ENCODE data around the gene CDH13.

Gene CDH13

GRCh38 chr16:83633286-83633685 lies 1006.5 kb downstream of the CDH13 start:
- no peak for TF ChIP-seq PATZ1 (CRISPR knock-in tag; IDR thresholded peaks at IDR 0.05; ENCODE audit: borderline replicate concordance)
- TF ChIP-seq PPARA (CRISPR knock-in tag; IDR thresholded peaks at IDR 0.05; ENCODE audit: borderline replicate concordance): no peak
- TF ChIP-seq ZNF8 (CRISPR knock-in tag; IDR thresholded peaks at IDR 0.05): no peak
- TF ChIP-seq ZC3H10 (CRISPR knock-in tag; IDR thresholded peaks at IDR 0.05): no peak
- TF ChIP-seq ZNF565 (CRISPR knock-in tag; conservative IDR thresholded peaks at IDR 0.05; ENCODE audit: low read depth): no peak
- TF ChIP-seq CREB5 (CRISPR knock-in tag; IDR thresholded peaks at IDR 0.05; ENCODE audit: low read depth): no peak
- no peak for TF ChIP-seq ISL1 (CRISPR knock-in tag; IDR thresholded peaks at IDR 0.05)
- no peak for TF ChIP-seq CSDC2 (CRISPR knock-in tag; IDR thresholded peaks at IDR 0.05)
- no peak for TF ChIP-seq ZFP30 (CRISPR knock-in tag; IDR thresholded peaks at IDR 0.05)
- TF ChIP-seq SNAI2 (CRISPR knock-in tag; IDR thresholded peaks at IDR 0.05): no peak
- no peak for ATAC-seq

- TF ChIP-seq ZNF70 (CRISPR knock-in tag; IDR thresholded peaks at IDR 0.05) (no peak), PATZ1 (CRISPR knock-in tag; IDR thresholded peaks at IDR 0.05; ENCODE audit: borderline replicate concordance) (no peak), ARNTL (CRISPR knock-in tag; IDR thresholded peaks at IDR 0.05; ENCODE audit: borderline replicate concordance, low read depth) (no peak), ZFP3 (CRISPR knock-in tag; IDR thresholded peaks at IDR 0.05) (no peak), ZC3H10 (CRISPR knock-in tag; IDR thresholded peaks at IDR 0.05) (no peak), TOX (CRISPR knock-in tag; IDR thresholded peaks at IDR 0.05; ENCODE audit: borderline replicate concordance) (no peak), ESRRG (CRISPR knock-in tag; IDR thresholded peaks at IDR 0.05) (no peak), OSR1 (CRISPR knock-in tag; IDR thresholded peaks at IDR 0.05) (no peak), CREB5 (CRISPR knock-in tag; IDR thresholded peaks at IDR 0.05; ENCODE audit: low read depth) (no peak), POU6F1 (CRISPR knock-in tag; IDR thresholded peaks at IDR 0.05; ENCODE audit: borderline replicate concordance, low read depth) (no peak), PPARA (CRISPR knock-in tag; IDR thresholded peaks at IDR 0.05; ENCODE audit: borderline replicate concordance) (no peak), BACH2 (CRISPR knock-in tag; IDR thresholded peaks at IDR 0.05; ENCODE audit: borderline replicate concordance) (no peak), CSDC2 (CRISPR knock-in tag; IDR thresholded peaks at IDR 0.05) (no peak), TCF4 (CRISPR knock-in tag; IDR thresholded peaks at IDR 0.05; ENCODE audit: borderline replicate concordance) (no peak), RARB (CRISPR knock-in tag; IDR thresholded peaks at IDR 0.05) (no peak)
- no peak for ATAC-seq
Measured at GRCh38 chr16:83648347-83648746, 1021.6 kb downstream of the CDH13 start.

- ATAC-seq: no peak
- no peak for TF ChIP-seq ZNF8 (CRISPR knock-in tag; IDR thresholded peaks at IDR 0.05)
- no peak for TF ChIP-seq ZC3H10 (CRISPR knock-in tag; IDR thresholded peaks at IDR 0.05)
- no peak for TF ChIP-seq POU6F1 (CRISPR knock-in tag; IDR thresholded peaks at IDR 0.05; ENCODE audit: borderline replicate concordance, low read depth)
- no peak for TF ChIP-seq PPARA (CRISPR knock-in tag; IDR thresholded peaks at IDR 0.05; ENCODE audit: borderline replicate concordance)
- TF ChIP-seq RARB (CRISPR knock-in tag; IDR thresholded peaks at IDR 0.05): no peak
- TF ChIP-seq BACH2 (CRISPR knock-in tag; IDR thresholded peaks at IDR 0.05; ENCODE audit: borderline replicate concordance): no peak
- no peak for TF ChIP-seq OSR1 (CRISPR knock-in tag; IDR thresholded peaks at IDR 0.05)
- no peak for TF ChIP-seq ESRRG (CRISPR knock-in tag; IDR thresholded peaks at IDR 0.05)
- no peak for TF ChIP-seq CREB5 (CRISPR knock-in tag; IDR thresholded peaks at IDR 0.05; ENCODE audit: low read depth)
- TF ChIP-seq ZNF70 (CRISPR knock-in tag; IDR thresholded peaks at IDR 0.05): no peak
- TF ChIP-seq TSHZ2 (CRISPR knock-in tag; IDR thresholded peaks at IDR 0.05): no peak
Measured at GRCh38 chr16:83651871-83652270, 1025.1 kb downstream of the CDH13 start.

All from SK-N-SH treated with all-trans-retinoic acid at 6 μM for 48 hours (cell line).